SU-DHL-6 (cell line): Measurements from ENCODE around the gene RGS19.

ENCODE experiments used
- H2AFZ ChIP-seq: fragments of 200-600 bp; sonication (generic); 2 replicates; pipeline ENCODE4 v1.6.1; 2014; ENCODE audit warnings: low read depth, mild to moderate bottlenecking, moderate library complexity, mixed read lengths, antibody characterized with exemption, low read length; ENCODE audit not compliant: severe bottlenecking
- H3F3A ChIP-seq: fragments of 200-600 bp; shearing (Covaris generic); 2 replicates; pipeline ENCODE4 v1.6.0; 2016; ENCODE audit warnings: antibody characterized with exemption, mild to moderate bottlenecking; ENCODE audit not compliant: insufficient read depth
- H3K27ac ChIP-seq: fragments of 200-600 bp; sonication (generic); 2 replicates; pipeline ENCODE4 v1.5.1; 2016; ENCODE audit warnings: low read depth, mild to moderate bottlenecking, low read length, moderate library complexity, mixed read lengths
- H3K27me3 ChIP-seq: fragments of 200-600 bp; sonication (generic), shearing (Covaris generic); 2 replicates; pipeline ENCODE4 v1.6.0; 2014; ENCODE audit warnings: mild to moderate bottlenecking, low read length
- H3K36me3 ChIP-seq: fragments of 200-600 bp; sonication (generic); 2 replicates; pipeline ENCODE4 v1.6.1; 2014; ENCODE audit warnings: mild to moderate bottlenecking, low read length, mixed read lengths
- H3K4me2 ChIP-seq: fragments of 300-600, 200-600 bp; shearing (Covaris generic), sonication (generic); 2 replicates; pipeline ENCODE4 v1.6.0; 2014; ENCODE audit warnings: low read length, low read depth, mild to moderate bottlenecking; ENCODE audit not compliant: poor library complexity, severe bottlenecking
- H3K4me3 ChIP-seq: fragments of 200-600 bp; sonication (generic); 2 replicates; pipeline ENCODE4 v1.5.1; 2014; ENCODE audit warnings: antibody characterized with exemption, low read length, mild to moderate bottlenecking, mixed read lengths; ENCODE audit not compliant: insufficient read depth, poor library complexity, severe bottlenecking
- H3K79me2 ChIP-seq: fragments of 200-600 bp; sonication (generic); 2 replicates; pipeline ENCODE4 v1.6.1; 2014; ENCODE audit warnings: mild to moderate bottlenecking, low read length, moderate library complexity; ENCODE audit not compliant: insufficient read depth
- H3K9ac ChIP-seq: fragments of 200-600 bp; sonication (generic); 2 replicates; pipeline ENCODE4 v1.7.0; 2014; ENCODE audit warnings: mild to moderate bottlenecking, low read length
- H3K9me2 ChIP-seq: fragments of 200-600 bp; sonication (generic); replicated peaks from 2 replicates; pipeline ENCODE4 v1.6.1; 2014; ENCODE audit warnings: low read length; ENCODE audit not compliant: insufficient read depth
- H3K9me3 ChIP-seq: fragments of 200-600 bp; sonication (generic); 2 replicates; pipeline ENCODE4 v1.6.1; 2014; ENCODE audit warnings: low read length, mixed read lengths; ENCODE audit not compliant: insufficient read depth
- H4K20me1 ChIP-seq: fragments of 200-600 bp; sonication (generic); 2 replicates; pipeline ENCODE4 v1.6.1; 2014; ENCODE audit warnings: low read depth, mild to moderate bottlenecking, antibody characterized with exemption, low read length, moderate library complexity, mixed read lengths
- CTCF ChIP-seq: fragments of 200-600 bp; sonication (generic); IDR thresholded peaks from one replicate; pipeline ENCODE4 v1.5.1; 2017; ENCODE audit warnings: antibody characterized with exemption, mild to moderate bottlenecking, low read length, moderate library complexity; ENCODE audit not compliant: insufficient read depth, poor library complexity, severe bottlenecking
- EZH2phosphoT487 ChIP-seq: fragments of 200-600 bp; sonication (generic), shearing (Covaris generic); conservative IDR thresholded peaks from 2 replicates; pipeline ENCODE4 v1.6.1; 2018; ENCODE audit warnings: mild to moderate bottlenecking, antibody characterized with exemption, low read length, moderate library complexity, mixed read lengths

Gene RGS19

GRCh38 chr20:64116016-64116415, 36.7 kb upstream of the RGS19 start:
- H4K20me1 ChIP-seq = no peaks in the 10 kb centered on the region
- H3K9me2 ChIP-seq = no peaks in the 10 kb centered on the region
- no peak overlapping the region for H2AFZ ChIP-seq
- TF ChIP-seq EZH2phosphoT487 (no peak), CTCF (no peak)
- no peaks in the 10 kb centered on the region for H3K79me2 ChIP-seq
- H3K27ac ChIP-seq = no peak overlapping the region
- H3K9ac ChIP-seq = no peak overlapping the region
- no peak overlapping the region for H3K4me2 ChIP-seq
- no peaks in the 10 kb centered on the region for H3K36me3 ChIP-seq
- no peak overlapping the region for H3K4me3 ChIP-seq
- H3K27me3 ChIP-seq = no peaks in the 10 kb centered on the region
- H3K9me3 ChIP-seq = no peaks in the 10 kb centered on the region
- H3F3A ChIP-seq = no peaks in the 10 kb centered on the region

DNA sequence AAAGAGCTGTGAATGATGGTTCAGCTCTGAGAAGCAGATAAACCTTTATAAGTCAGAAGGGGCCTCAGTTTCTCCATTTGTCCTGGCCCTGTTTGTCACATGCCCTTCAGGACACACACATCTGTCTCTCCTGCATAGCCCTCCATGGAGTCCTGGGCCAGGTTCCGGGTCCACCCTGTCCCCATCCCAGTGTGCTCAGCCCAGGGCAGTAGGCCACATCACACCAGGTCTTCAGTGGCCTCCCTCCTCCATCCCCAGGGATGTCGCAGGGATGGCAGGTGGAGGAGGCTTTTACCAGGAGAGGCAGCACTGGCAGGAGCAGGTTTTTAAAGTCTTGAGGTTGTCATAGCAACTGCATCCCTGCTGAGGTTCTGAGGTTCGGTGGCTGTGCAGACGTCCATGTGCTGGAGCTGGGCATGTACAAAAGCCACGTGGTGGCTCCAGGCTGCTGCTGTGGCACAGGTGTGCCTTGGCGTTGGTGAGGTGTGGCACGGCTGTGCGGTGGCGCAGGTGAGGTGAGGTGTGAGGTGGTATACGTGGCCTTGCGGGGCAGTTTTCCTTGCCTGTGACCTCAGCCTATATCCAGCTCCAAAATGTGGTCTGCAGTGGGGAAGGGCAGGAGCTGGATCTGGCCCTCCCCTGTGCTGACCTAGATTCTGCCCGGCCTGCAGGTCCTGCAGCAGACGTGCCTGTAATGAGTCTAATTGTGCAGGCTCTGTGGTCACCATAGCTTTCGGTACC, 36.0 kb upstream of the RGS19 start:
- H3K4me3 ChIP-seq = no peak overlapping the region
- H3K9me3 ChIP-seq = no peaks in the 10 kb centered on the region
- H2AFZ ChIP-seq = no peak overlapping the region
- H3K27ac ChIP-seq = no peak overlapping the region
- no peaks in the 10 kb centered on the region for H3K27me3 ChIP-seq
- no peak overlapping the region for H3K4me2 ChIP-seq
- no peak overlapping the region for H3K9ac ChIP-seq
- no peaks in the 10 kb centered on the region for H3K9me2 ChIP-seq
- no peaks in the 10 kb centered on the region for H3K36me3 ChIP-seq
- H3F3A ChIP-seq = no peaks in the 10 kb centered on the region
- no peak for TF ChIP-seq CTCF
- TF ChIP-seq EZH2phosphoT487 = no peak
- H4K20me1 ChIP-seq = no peaks in the 10 kb centered on the region
- H3K79me2 ChIP-seq = no peaks in the 10 kb centered on the region

DNA sequence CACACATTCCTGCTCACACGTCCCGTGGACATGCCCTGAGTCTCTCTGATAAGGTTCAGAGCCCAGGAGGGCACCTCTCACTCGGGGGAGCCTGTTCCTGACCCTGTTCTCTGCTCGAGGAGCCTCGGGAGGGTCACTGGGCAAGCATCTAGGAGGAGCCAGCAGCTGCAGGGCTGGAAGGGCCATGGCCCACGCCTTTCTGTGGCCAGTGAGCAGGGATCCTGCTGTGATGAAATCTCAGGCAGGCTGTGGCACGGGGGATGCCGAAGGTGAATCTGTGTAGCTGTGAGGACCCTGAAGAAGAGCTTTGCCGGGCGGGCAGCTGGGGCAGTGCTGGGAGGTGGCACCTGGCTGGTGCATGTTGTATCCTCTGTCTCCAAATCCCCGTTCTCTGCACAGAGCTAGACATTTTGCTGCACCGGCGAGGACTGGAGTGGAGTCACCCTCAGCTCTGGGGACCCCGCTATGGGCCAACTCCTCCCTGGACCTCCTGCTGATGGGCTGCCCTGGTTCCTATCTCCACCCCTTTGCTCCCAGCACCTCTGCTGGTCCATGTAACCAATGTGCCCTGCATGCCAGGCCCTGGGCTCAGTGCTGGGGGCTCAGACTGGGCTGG, 35.1 kb upstream of the RGS19 start:
- H3K27ac ChIP-seq = no peak overlapping the region
- H2AFZ ChIP-seq = no peak overlapping the region
- H3K9me2 ChIP-seq = no peaks in the 10 kb centered on the region
- H3K27me3 ChIP-seq = no peaks in the 10 kb centered on the region
- no peaks in the 10 kb centered on the region for H3K79me2 ChIP-seq
- no peak overlapping the region for H3K4me3 ChIP-seq
- TF ChIP-seq EZH2phosphoT487 = no peak
- no peak for TF ChIP-seq CTCF
- H3K4me2 ChIP-seq = no peak overlapping the region
- no peaks in the 10 kb centered on the region for H4K20me1 ChIP-seq
- H3K9ac ChIP-seq = no peak overlapping the region
- no peaks in the 10 kb centered on the region for H3F3A ChIP-seq
- H3K36me3 ChIP-seq = no peaks in the 10 kb centered on the region
- H3K9me3 ChIP-seq = no peaks in the 10 kb centered on the region
